Measurements from ENCODE around the gene LGALS4. TPM values are rescaled to one million over a fixed set of nuclear protein-coding genes. Genes with fewer than 3 reads are reported as not detected.

LGALS4 gene
- total and polyA plus RNA-seq, 9 donors = 0.57 to 7.4 (median 1.4) TPM

GRCh38 chr19:38837656-38838121 lies 24.9 kb upstream of the LGALS4 start:
- intact Hi-C loops (cut with DNase I) = loop anchor here in 1 of 4 donors (10.0 kb wide), 1 partner anchor 193 kb away; the partner anchor contains the start of gene ACTN4
- no peak for DNase-seq
- H3K27ac ChIP-seq = no peak overlapping the region
- TF ChIP-seq CTCF (IDR thresholded peaks at IDR 0.05) = no peak
- TF ChIP-seq POLR2A (IDR thresholded peaks at IDR 0.05) = no peak
- TF ChIP-seq EP300 (IDR thresholded peaks at IDR 0.05) = no peak
- 66 to 82% (median 80%) methylated on average over 7 of the region's 7 CpGs for WGBS, 3 donors
- no peak overlapping the region for H3K4me3 ChIP-seq
- no peaks in the 10 kb centered on the region for H3K9me3 ChIP-seq
- no peaks in the 10 kb centered on the region for H3K36me3 ChIP-seq
- no peaks in the 10 kb centered on the region for H3K27me3 ChIP-seq
- no peaks in the 10 kb centered on the region for H3K4me1 ChIP-seq (ENCODE audit: insufficient read depth)

DNA sequence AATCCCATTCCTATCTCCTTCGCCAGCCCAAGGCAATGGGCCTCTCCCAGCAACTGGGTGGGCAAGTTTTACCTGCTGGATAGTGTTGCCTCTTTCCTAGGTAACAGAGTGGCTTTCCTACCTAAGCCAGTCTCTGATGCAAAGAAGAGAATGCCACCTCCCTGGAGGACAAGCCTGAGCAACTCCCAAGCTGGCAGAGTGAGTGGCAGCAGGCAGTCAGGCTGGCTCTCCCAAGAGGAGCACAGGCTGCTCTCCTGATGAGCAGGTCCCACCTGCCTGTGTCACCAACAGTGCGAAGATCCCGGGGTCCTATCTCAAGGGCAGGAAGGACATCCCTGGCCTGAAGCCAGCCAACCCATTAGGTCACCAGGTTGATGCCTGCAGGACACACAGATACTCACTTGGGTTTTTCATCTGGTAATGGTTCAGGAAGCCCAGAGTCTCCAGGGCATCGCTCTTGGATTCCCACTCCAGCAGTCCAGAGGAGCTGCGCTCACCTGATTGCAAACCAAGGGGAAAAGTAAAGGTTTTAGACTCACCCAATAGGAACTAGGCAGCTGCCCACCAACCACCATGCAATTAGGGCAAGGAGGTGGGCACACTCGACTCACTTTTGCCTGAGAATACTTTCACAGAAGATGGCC lies 24.4 kb upstream of the LGALS4 start:
- no peak for TF ChIP-seq POLR2A (IDR thresholded peaks at IDR 0.05)
- no peak for TF ChIP-seq EP300 (IDR thresholded peaks at IDR 0.05)
- TF ChIP-seq CTCF (IDR thresholded peaks at IDR 0.05) = no peak
- intact Hi-C loops (cut with DNase I) = loop anchor here in 1 of 4 donors (10.0 kb wide), 1 partner anchor 192 kb away; the partner anchor contains the start of gene ACTN4
- DNase-seq = peak in 1 of 5 donors; percentile 32
- H3K27ac ChIP-seq = no peak overlapping the region
- H3K36me3 ChIP-seq = no peaks in the 10 kb centered on the region
- peaks cover 4% of the 10 kb centered on the region for H3K4me1 ChIP-seq (ENCODE audit: insufficient read depth)
- no peaks in the 10 kb centered on the region for H3K27me3 ChIP-seq
- 70 to 83% (median 81%) methylated on average over 6 of the region's 6 CpGs for WGBS, 3 donors
- H3K4me3 ChIP-seq = no peak overlapping the region
- no peaks in the 10 kb centered on the region for H3K9me3 ChIP-seq

- Histone ChIP-seq H3K4me1 (ENCODE audit: insufficient read depth) (peaks cover 4% of the 10 kb centered on the region), H3K27me3 (no peaks in the 10 kb centered on the region), H3K9me3 (no peaks in the 10 kb centered on the region), H3K4me3 (no peak overlapping the region), H3K27ac (no peak overlapping the region), H3K36me3 (no peaks in the 10 kb centered on the region)
- intact Hi-C loops (cut with DNase I) = loop anchor here in 1 of 4 donors (10.0 kb wide), 1 partner anchor 192 kb away; the partner anchor contains the start of gene ACTN4
- DNase-seq = no peak
- TF ChIP-seq POLR2A (IDR thresholded peaks at IDR 0.05) = no peak
- TF ChIP-seq CTCF (IDR thresholded peaks at IDR 0.05) = no peak
- no peak for TF ChIP-seq EP300 (IDR thresholded peaks at IDR 0.05)
- 50 to 62% (median 59%) methylated on average over 8 of the region's 8 CpGs for WGBS, 3 donors
Measured at GRCh38 chr19:38836159-38836982, 23.6 kb upstream of the LGALS4 start.

- no peak overlapping the region for H3K27ac ChIP-seq
- peak in 1 of 5 donors; percentile 8 for DNase-seq
- H3K27me3 ChIP-seq = no peaks in the 10 kb centered on the region
- peaks cover 7% of the 10 kb centered on the region for H3K4me1 ChIP-seq (ENCODE audit: insufficient read depth)
- no peak overlapping the region for H3K4me3 ChIP-seq
- H3K9me3 ChIP-seq = no peaks in the 10 kb centered on the region
- intact Hi-C loops (cut with DNase I) = loop anchor here in 1 of 4 donors (10.0 kb wide), 1 partner anchor 190 kb away; the partner anchor contains the start of gene ACTN4
- TF ChIP-seq EP300 (IDR thresholded peaks at IDR 0.05) (no peak), POLR2A (IDR thresholded peaks at IDR 0.05) (no peak), CTCF (IDR thresholded peaks at IDR 0.05) (no peak)
- no peaks in the 10 kb centered on the region for H3K36me3 ChIP-seq
- WGBS, 3 donors = 92 to 94% (median 94%) methylated on average over 6 of the region's 6 CpGs
Measured at GRCh38 chr19:38834590-38834989, 21.8 kb upstream of the LGALS4 start.

Data from ovary (tissue), 9 donors.